ENCODE data around the gene GALNT3.

- TF ChIP-seq POLR2A (IDR thresholded peaks at IDR 0.05; ENCODE audit: low read length) (no peak), GATA1 (IDR thresholded peaks at IDR 0.05; ENCODE audit: low read depth, low read length) (no peak)
Measured at GRCh38 chr2:165776013-165776412, 18.0 kb downstream of the GALNT3 start.

Data from erythroblast (primary cell).